GM18511 (cell line): Measurements from ENCODE around the gene SIRT3.
A peak's percentile ranks its signal among the peaks of the same experiment; 100 is the strongest.

Experiments
- ATAC-seq: cut with Tn5 transposase; IDR thresholded peaks from one replicate; pipeline ENCODE4 v1.9.1; 2021; ENCODE audit warnings: mild to moderate bottlenecking, moderate library complexity; ENCODE audit not compliant: unreplicated experiment

The SIRT3 gene

GRCh38 chr11:235997-236773, at the start of gene SIRT3:
TSS of gene SIRT3 (minus strand) at chr11:236342. CDS start at chr11:236328, 14 bp downstream.
- peak; percentile 88 for ATAC-seq

GRCh38 chr11:285894-286220, 49.7 kb upstream of the SIRT3 start:
- no peak for ATAC-seq

- no peak for ATAC-seq
Observed at GRCh38 chr11:285021-285893, 49.1 kb upstream of the SIRT3 start.

GRCh38 chr11:284105-285020, 48.2 kb upstream of the SIRT3 start:
- ATAC-seq = no peak

GRCh38 chr11:283405-284104, 47.4 kb upstream of the SIRT3 start:
- no peak for ATAC-seq

GRCh38 chr11:282630-283360, 46.7 kb upstream of the SIRT3 start:
- ATAC-seq = no peak

- no peak for ATAC-seq
Observed at GRCh38 chr11:282171-282570, 46.0 kb upstream of the SIRT3 start.

GRCh38 chr11:281486-282161, 45.5 kb upstream of the SIRT3 start:
- no peak for ATAC-seq

GRCh38 chr11:280706-281485, 44.8 kb upstream of the SIRT3 start:
- no peak for ATAC-seq

- no peak for ATAC-seq
Observed at GRCh38 chr11:279966-280705, 44.0 kb upstream of the SIRT3 start.

- ATAC-seq = no peak
Observed at GRCh38 chr11:279040-279965, 43.2 kb upstream of the SIRT3 start.

GRCh38 chr11:278001-278951, 42.1 kb upstream of the SIRT3 start, which contains the start of gene NLRP6:
TSS of gene NLRP6 (plus strand) at chr11:278407. CDS start at chr11:278570, 163 bp downstream.
- ATAC-seq = no peak

GRCh38 chr11:276219-276618, 40.1 kb upstream of the SIRT3 start:
- no peak for ATAC-seq

GRCh38 chr11:272931-273198, 36.7 kb upstream of the SIRT3 start:
- ATAC-seq = no peak

GRCh38 chr11:272195-272930, 36.2 kb upstream of the SIRT3 start:
- ATAC-seq = no peak
